ENCODE data around the gene ENPP1.

- TF ChIP-seq CTCF (IDR thresholded peaks at IDR 0.05): no peak
- TF ChIP-seq IRF1 (CRISPR knock-in tag; IDR thresholded peaks at IDR 0.05): no peak
- TF ChIP-seq TEAD4 (CRISPR knock-in tag; IDR thresholded peaks at IDR 0.05): no peak
- no peak for TF ChIP-seq MAX (CRISPR knock-in tag; IDR thresholded peaks at IDR 0.05)
- no peak for TF ChIP-seq AFF4 (CRISPR knock-in tag; IDR thresholded peaks at IDR 0.05; ENCODE audit: borderline replicate concordance)
- TF ChIP-seq JUN (CRISPR knock-in tag; IDR thresholded peaks at IDR 0.05): no peak
- TF ChIP-seq ZNF219 (CRISPR knock-in tag; IDR thresholded peaks at IDR 0.05; ENCODE audit: borderline replicate concordance): no peak
- TF ChIP-seq CREB1 (CRISPR knock-in tag; IDR thresholded peaks at IDR 0.05): no peak
- no peak for TF ChIP-seq FOXP1 (CRISPR knock-in tag; IDR thresholded peaks at IDR 0.05; ENCODE audit: borderline replicate concordance)
- TF ChIP-seq ELF4 (CRISPR knock-in tag; IDR thresholded peaks at IDR 0.05; ENCODE audit: low read depth): no peak
These were observed 44.8 kb upstream of the ENPP1 start for GRCh38 chr6:131762984-131763383.

Data from WTC11 (cell line).